Karpas-422 (cell line): ENCODE measurements around the gene ZNF207. TPM values are rescaled to one million over a fixed set of nuclear protein-coding genes. Genes with fewer than 3 reads are reported as not detected.

Source experiments
- DNase-seq: peaks from one replicate; pipeline ENCODE4 v3.0.0-alpha.2; 2015
- H2AFZ ChIP-seq: fragments of 200-600 bp; sonication (generic); 2 replicates; pipeline ENCODE4 v1.6.1; 2014; ENCODE audit warnings: antibody characterized with exemption, low read length, mixed read lengths
- H3K27ac ChIP-seq: fragments of 200-600 bp; sonication (generic); 2 replicates; pipeline ENCODE4 v1.5.1; 2014; ENCODE audit warnings: mild to moderate bottlenecking, low read length, moderate library complexity
- H3K27me3 ChIP-seq: fragments of 200-600 bp; sonication (generic); 2 replicates; pipeline ENCODE4 v1.6.1; 2014; ENCODE audit warnings: low read length, mixed read lengths
- H3K36me3 ChIP-seq: fragments of 200-600 bp; sonication (generic); 2 replicates; pipeline ENCODE4 v1.6.1; 2014; ENCODE audit warnings: low read length, mixed read lengths; ENCODE audit not compliant: insufficient read depth
- H3K4me1 ChIP-seq: fragments of 200-600 bp; sonication (generic); 2 replicates; pipeline ENCODE4 v1.6.1; 2014; ENCODE audit warnings: mild to moderate bottlenecking, low read length, mixed read lengths
- H3K4me2 ChIP-seq: fragments of 200-600 bp; sonication (generic); 2 replicates; pipeline ENCODE4 v1.6.1; 2014; ENCODE audit warnings: low read length, low read depth, mild to moderate bottlenecking; ENCODE audit not compliant: poor library complexity, severe bottlenecking
- H3K4me3 ChIP-seq: fragments of 200-600 bp; sonication (generic); 2 replicates; pipeline ENCODE4 v1.5.1; 2014; ENCODE audit warnings: mild to moderate bottlenecking, antibody characterized with exemption, low read length, mixed read lengths
- H3K79me2 ChIP-seq: fragments of 200-600 bp; sonication (generic); 2 replicates; pipeline ENCODE4 v1.6.1; 2014; ENCODE audit warnings: mild to moderate bottlenecking, low read length, mixed read lengths
- H3K9ac ChIP-seq: fragments of 200-600 bp; sonication (generic); 2 replicates; pipeline ENCODE4 v1.6.0; 2014; ENCODE audit warnings: low read length
- H3K9me2 ChIP-seq: fragments of 200-600 bp; sonication (generic), shearing (Covaris generic); replicated peaks from 2 replicates; pipeline ENCODE4 v1.6.0; 2014; ENCODE audit warnings: mild to moderate bottlenecking, low read length, moderate library complexity; ENCODE audit not compliant: insufficient read depth
- H3K9me3 ChIP-seq: fragments of 300-700, 200-600 bp; sonication (generic); 2 replicates; pipeline ENCODE4 v1.6.1; 2014; ENCODE audit warnings: low read length, mixed read lengths
- H4K20me1 ChIP-seq: fragments of 200-600 bp; sonication (generic); 2 replicates; pipeline ENCODE4 v1.6.1; 2014; ENCODE audit warnings: mild to moderate bottlenecking, antibody characterized with exemption, low read length, low read depth; ENCODE audit not compliant: insufficient read depth
- total RNA-seq: library from RNA; depleted of rRNA; stranded (reverse); fragments of >200 nt; shearing (Covaris generic); gene quantifications from 2 replicates; pipeline ENCODE4 v1.2.3, GENCODE V29; 2014; ENCODE audit warnings: low replicate concordance; rRNA removed

ZNF207 gene
- total RNA-seq, result 115 and 219 TPM in 2 replicates

DNA sequence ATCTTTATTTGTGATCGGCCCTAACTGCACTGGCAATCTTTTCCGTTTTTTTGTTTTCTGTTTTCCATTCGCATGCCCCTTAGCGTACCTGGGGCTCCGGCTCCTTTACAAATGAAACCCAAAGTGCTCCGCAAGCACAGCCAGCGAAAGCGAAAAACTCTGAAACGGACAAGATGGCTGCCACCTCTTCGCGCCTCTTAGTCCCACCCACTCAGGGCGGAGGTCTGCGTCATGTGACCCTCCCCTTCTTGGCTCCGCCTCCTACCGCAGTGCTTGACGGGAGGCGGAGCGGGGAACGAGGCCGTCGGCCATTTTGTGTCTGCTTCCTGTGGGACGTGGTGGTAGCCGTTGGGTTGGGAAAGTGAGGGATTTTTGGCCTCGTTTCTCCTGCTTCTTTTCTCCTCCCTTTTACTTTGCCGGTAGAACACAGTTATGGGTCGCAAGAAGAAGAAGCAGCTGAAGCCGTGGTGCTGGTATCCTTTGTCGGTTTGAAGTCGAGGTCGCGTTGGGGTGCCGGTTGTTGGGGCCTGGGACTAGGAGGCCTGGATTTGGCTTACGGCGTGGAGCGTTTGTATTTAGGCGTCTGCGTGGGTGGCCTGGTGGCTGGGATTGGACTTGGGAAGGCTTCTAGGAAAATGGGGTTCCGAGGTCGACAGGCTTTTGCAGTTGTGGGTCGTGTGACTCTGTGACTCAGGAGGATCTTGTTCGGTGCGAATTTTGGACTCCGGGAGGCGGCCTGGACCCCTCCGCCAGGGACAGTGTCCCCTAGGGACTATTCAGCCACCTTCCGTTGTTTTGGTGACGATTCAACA is at the start of gene ZNF207:
Gene ZNF207 (plus strand): TSS at position 304 of the 812 bp plus-strand sequence. CDS start 129 bp downstream, at position 433.
- Histone ChIP-seq H3K79me2 (peaks cover 60% of the 10 kb centered on the region), H3K4me2 (peak within 1 kb of the TSS; percentile 94), H3K9me2 (no peaks in the 10 kb centered on the region), H3K27ac (peak within 1 kb of the TSS; percentile 84), H3K4me1 (peaks cover 27% of the 10 kb centered on the region), H2AFZ (no peak within 1 kb of the TSS), H3K4me3 (peak within 1 kb of the TSS; percentile 91), H4K20me1 (peaks cover 34% of the 10 kb centered on the region), H3K9me3 (no peaks in the 10 kb centered on the region), H3K27me3 (no peaks in the 10 kb centered on the region), H3K36me3 (peaks cover 25% of the 10 kb centered on the region), H3K9ac (peak within 1 kb of the TSS; percentile 96)
- DNase-seq, result peak; percentile 99

DNA sequence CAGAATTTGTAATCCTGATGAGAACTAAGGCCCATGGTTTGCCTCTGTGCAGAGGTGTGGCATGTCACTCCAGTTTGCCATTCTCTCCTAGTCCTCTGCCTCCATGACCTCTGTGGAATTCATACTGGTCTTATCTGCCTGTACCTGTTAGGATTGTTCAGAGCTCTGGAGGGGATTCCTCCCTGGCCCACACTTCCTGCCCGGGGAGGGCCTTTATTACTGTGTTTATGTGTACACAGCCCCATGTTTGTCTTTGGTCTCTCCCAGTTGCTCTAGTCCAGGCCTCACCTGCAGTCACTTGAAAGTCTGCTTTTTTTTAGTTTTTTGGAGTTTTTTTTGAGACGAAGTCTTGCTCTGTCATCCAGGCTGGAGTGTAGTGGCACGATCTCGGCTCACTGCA is 47.9 kb upstream of the ZNF207 start:
- Histone ChIP-seq H3K4me2 (no peak overlapping the region), H3K27me3 (no peaks in the 10 kb centered on the region), H3K9ac (no peak overlapping the region), H3K4me1 (no peaks in the 10 kb centered on the region), H3K27ac (no peak overlapping the region), H3K4me3 (no peak overlapping the region), H3K79me2 (no peaks in the 10 kb centered on the region), H3K9me3 (no peaks in the 10 kb centered on the region), H4K20me1 (no peaks in the 10 kb centered on the region), H2AFZ (no peak overlapping the region), H3K9me2 (no peaks in the 10 kb centered on the region), H3K36me3 (no peaks in the 10 kb centered on the region)
- no peak for DNase-seq

DNA sequence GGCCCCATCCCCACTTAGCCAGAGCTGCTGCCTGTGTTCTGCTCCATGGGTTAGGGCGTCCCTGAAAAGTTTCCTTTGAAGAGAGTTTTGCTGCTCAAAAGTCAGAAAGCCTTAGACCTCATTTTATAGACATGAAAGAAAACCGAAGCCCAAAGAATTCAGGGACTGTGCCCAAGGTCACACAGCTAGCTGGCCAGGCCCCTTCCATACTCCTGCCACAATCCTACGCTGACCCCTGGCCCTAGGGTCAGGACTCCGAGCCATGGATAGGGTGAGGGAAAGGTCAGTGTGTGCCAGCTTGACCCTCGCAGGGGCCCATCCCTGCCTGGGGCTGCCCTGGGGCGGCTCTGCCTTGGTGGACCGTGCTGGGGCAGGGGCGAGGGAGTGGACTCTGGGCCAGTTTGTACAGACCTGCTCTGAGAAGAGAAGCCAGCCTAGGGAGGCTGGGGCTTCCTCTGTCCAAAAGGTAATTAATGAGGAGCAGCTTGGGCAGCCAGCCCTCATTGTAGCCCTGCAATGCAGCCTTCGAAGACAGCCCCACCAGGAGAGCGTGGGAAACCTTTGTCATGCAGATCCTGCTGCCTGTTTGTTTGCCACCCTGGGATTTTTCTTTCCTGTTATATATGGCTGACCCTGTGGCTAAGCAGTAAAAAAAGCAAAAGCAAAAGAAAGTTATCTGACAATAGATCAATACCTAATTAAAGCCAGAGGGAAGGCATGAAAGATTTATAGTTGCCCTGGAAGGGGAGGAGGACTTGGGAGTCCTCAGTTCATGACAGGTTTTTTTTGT is 46.9 kb upstream of the ZNF207 start:
- Histone ChIP-seq H3K36me3 (no peaks in the 10 kb centered on the region), H3K9me2 (no peaks in the 10 kb centered on the region), H3K9ac (no peak overlapping the region), H3K4me1 (no peaks in the 10 kb centered on the region), H3K79me2 (no peaks in the 10 kb centered on the region), H3K27ac (no peak overlapping the region), H4K20me1 (no peaks in the 10 kb centered on the region), H2AFZ (no peak overlapping the region), H3K4me3 (no peak overlapping the region), H3K27me3 (no peaks in the 10 kb centered on the region), H3K9me3 (no peaks in the 10 kb centered on the region), H3K4me2 (no peak overlapping the region)
- no peak for DNase-seq

DNA sequence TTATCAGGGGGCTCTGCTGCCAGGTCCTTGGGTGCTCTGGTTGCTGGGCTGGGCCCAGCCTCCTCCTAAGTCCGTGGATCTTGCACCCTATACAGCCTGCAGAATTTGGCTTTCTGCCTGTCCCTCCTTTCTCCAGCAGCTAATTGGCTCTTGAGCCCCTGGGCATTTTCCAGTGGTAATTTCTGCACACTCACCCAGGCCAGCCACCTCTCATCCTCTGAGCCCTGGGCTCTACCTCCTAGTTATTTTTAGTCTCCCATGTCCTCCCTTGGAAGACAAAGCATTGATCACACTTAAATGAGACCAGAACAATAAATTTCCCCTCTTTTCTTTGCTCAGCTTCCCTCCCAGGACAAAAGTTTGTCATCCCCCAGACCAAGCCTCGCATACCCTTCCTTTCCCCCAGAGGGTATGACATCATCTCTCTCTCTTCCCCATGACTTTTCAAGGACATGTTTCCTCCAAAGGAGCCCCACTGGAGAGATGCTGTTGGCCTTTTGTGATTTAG is 46.1 kb upstream of the ZNF207 start:
- Histone ChIP-seq H3K27me3 (no peaks in the 10 kb centered on the region), H3K9me3 (no peaks in the 10 kb centered on the region), H3K9ac (no peak overlapping the region), H2AFZ (no peak overlapping the region), H3K9me2 (no peaks in the 10 kb centered on the region), H3K4me2 (no peak overlapping the region), H4K20me1 (no peaks in the 10 kb centered on the region), H3K79me2 (no peaks in the 10 kb centered on the region), H3K4me1 (no peaks in the 10 kb centered on the region), H3K4me3 (no peak overlapping the region), H3K36me3 (no peaks in the 10 kb centered on the region), H3K27ac (no peak overlapping the region)
- no peak for DNase-seq

DNA sequence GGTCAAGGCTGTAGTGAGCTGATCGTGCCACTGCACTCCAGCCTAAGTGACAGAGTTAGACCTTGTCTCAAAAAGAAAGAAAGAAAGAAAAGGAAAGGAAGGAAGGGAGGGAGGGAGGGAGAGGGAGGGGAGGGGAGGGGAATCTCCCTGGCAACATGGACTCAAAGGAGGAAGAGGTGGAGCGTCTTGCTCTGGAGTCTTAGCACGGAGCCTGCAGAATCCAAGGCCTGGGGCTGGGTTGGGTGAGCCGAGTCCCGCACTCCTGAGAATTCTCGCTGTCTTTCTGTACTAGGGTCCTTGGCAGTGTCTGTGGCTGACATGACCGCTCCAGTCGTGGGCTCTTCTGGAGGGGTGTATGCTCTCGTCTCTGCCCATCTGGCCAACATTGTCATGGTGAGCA is 44.9 kb upstream of the ZNF207 start:
- Histone ChIP-seq H3K4me3 (no peak overlapping the region), H3K36me3 (no peaks in the 10 kb centered on the region), H3K27ac (no peak overlapping the region), H3K9ac (no peak overlapping the region), H3K27me3 (no peaks in the 10 kb centered on the region), H3K9me3 (no peaks in the 10 kb centered on the region), H4K20me1 (no peaks in the 10 kb centered on the region), H3K79me2 (no peaks in the 10 kb centered on the region), H3K4me1 (no peaks in the 10 kb centered on the region), H3K4me2 (no peak overlapping the region), H3K9me2 (no peaks in the 10 kb centered on the region), H2AFZ (no peak overlapping the region)
- DNase-seq, result no peak

DNA sequence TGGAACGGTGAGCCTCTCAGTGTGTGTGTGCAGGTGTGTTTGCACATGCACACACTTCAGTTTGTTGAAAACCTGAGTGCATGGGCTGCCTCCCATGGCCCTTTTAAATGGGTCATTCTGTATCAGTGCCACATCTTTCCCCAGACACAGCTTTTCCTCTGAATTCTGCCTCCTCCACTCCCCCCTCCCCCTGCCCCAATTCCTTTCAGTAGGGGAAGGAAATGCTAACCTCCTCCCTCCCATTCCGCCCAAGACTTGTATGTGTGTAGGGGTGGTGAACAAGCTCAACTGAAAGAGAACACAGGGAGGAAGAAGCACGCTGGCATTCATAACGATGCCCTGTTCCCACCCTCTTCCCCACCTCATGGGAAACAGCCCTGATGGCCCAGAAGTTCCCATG is 42.3 kb upstream of the ZNF207 start:
- no peak for DNase-seq
- Histone ChIP-seq H3K27me3 (no peaks in the 10 kb centered on the region), H3K9me3 (no peaks in the 10 kb centered on the region), H3K27ac (no peak overlapping the region), H3K79me2 (no peaks in the 10 kb centered on the region), H2AFZ (no peak overlapping the region), H3K4me2 (no peak overlapping the region), H3K36me3 (no peaks in the 10 kb centered on the region), H3K4me3 (no peak overlapping the region), H4K20me1 (no peaks in the 10 kb centered on the region), H3K9ac (no peak overlapping the region), H3K4me1 (no peaks in the 10 kb centered on the region), H3K9me2 (no peaks in the 10 kb centered on the region)

DNA sequence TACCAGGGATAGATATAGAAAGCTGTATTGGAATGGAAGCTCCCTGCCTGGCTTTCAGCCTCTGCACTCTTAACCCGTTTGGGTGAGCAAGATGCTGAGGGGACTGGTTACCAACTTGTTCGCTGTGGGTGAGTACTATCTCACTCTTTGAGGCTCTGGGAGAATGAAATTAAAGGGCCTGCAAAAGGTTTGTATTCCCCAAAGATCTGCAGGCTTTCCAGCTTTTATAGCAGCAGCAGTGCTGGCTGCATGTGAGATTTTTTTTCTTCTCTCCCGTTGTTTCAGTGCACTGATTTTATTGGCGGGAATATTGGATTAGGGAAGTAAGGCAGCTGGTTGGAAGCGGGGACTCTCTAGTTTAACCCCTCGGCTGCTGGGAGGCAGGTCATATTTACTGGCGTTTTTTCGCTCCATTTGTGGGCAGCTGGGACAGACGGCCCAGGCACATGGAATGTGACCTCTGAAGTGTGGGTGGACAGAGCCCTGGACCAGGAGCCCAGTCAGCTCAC is 38.9 kb upstream of the ZNF207 start:
- no peaks in the 10 kb centered on the region for H4K20me1 ChIP-seq
- DNase-seq, result peak; percentile 45
- no peak overlapping the region for H2AFZ ChIP-seq
- H3K9me3 ChIP-seq, result no peaks in the 10 kb centered on the region
- no peak overlapping the region for H3K4me2 ChIP-seq
- no peaks in the 10 kb centered on the region for H3K79me2 ChIP-seq
- H3K36me3 ChIP-seq, result no peaks in the 10 kb centered on the region
- H3K4me3 ChIP-seq, result no peak overlapping the region
- H3K4me1 ChIP-seq, result no peaks in the 10 kb centered on the region
- H3K9ac ChIP-seq, result no peak overlapping the region
- no peaks in the 10 kb centered on the region for H3K27me3 ChIP-seq
- H3K9me2 ChIP-seq, result no peaks in the 10 kb centered on the region
- H3K27ac ChIP-seq, result no peak overlapping the region

DNA sequence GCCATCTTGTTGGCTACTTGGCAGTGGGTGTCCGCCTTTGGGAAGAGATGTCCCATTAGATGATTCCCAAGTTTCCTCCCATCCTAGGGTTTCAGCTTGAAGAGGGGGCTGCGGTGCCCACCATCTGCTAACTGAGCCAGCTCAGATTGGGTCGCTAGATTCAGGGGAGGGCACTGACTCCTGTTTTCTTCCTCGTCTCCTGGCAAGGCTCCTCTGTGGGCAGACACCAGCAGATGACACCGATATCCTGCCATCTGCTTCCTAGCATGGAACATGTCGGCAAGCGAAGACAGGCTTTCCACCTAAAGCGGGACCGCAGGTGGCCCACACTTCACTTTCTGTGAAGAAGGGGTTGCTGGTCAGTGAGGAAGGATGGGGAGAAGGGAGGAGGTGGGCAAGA is 35.3 kb upstream of the ZNF207 start:
- H3K27me3 ChIP-seq, result no peaks in the 10 kb centered on the region
- no peak overlapping the region for H3K4me2 ChIP-seq
- H3K9me3 ChIP-seq, result no peaks in the 10 kb centered on the region
- H4K20me1 ChIP-seq, result no peaks in the 10 kb centered on the region
- no peaks in the 10 kb centered on the region for H3K36me3 ChIP-seq
- no peak overlapping the region for H2AFZ ChIP-seq
- no peak for DNase-seq
- no peak overlapping the region for H3K4me3 ChIP-seq
- no peaks in the 10 kb centered on the region for H3K79me2 ChIP-seq
- H3K27ac ChIP-seq, result no peak overlapping the region
- H3K9ac ChIP-seq, result no peak overlapping the region
- no peaks in the 10 kb centered on the region for H3K9me2 ChIP-seq
- H3K4me1 ChIP-seq, result no peaks in the 10 kb centered on the region
